Colonic mucosa (tissue), 4 donors: Measurements from ENCODE around the gene HOTAIR. TPM values are rescaled to one million over a fixed set of nuclear protein-coding genes. Genes with fewer than 3 reads are reported as not detected.
A peak's percentile ranks its signal among the peaks of the same experiment; 100 is the strongest.

Experiments
- DNase-seq: peaks from one replicate; pipeline ENCODE4 v3.0.0-alpha.2; 2020
- H3K27ac ChIP-seq: fragments of 200-600 bp; one replicate; pipeline ENCODE4 v1.8.0; 2021
- H3K27me3 ChIP-seq: fragments of 200-600 bp; one replicate; pipeline ENCODE4 v1.8.0; 2021
- H3K36me3 ChIP-seq: fragments of 200-600 bp; one replicate; pipeline ENCODE4 v1.8.0; 2021
- H3K4me1 ChIP-seq: fragments of 200-600 bp; one replicate; pipeline ENCODE4 v1.8.0; 2021; ENCODE audit warnings: mild to moderate bottlenecking
- H3K4me3 ChIP-seq: fragments of 200-600 bp; one replicate; pipeline ENCODE4 v1.8.0; 2021
- H3K9ac ChIP-seq, 2 donors: one replicate each; pipeline ENCODE4 v1.7.0; 2013; ENCODE audit warnings: control low read depth in 2 of 2, low read depth in 2 of 2, low read length in 2 of 2
- H3K9me3 ChIP-seq: fragments of 200-600 bp; one replicate; pipeline ENCODE4 v1.8.0; 2021
- CTCF ChIP-seq: fragments of 200-600 bp; IDR thresholded peaks from one replicate; pipeline ENCODE4 v1.8.0; 2022; ENCODE audit warnings: antibody characterized with exemption, mild to moderate bottlenecking
- intact Hi-C: fragments of 100-400 bp; cut with DNase I; formaldehyde crosslinking; loops from one replicate; pipeline ENCODE4 v1.14.1; 2022
- total RNA-seq, 2 donors: library from RNA; stranded (reverse); fragmentation: NEBNext Ultra II Directional in 1 of 2; extraction: Animal tissue kit (Norgen Biotek cat#: 25700) in 1 of 2; gene quantifications; one replicate each; pipeline ENCODE4 v1.2.1, GENCODE V29; 2021
- donor health status: healthy.
- donor health status: DM: no; HTN: no; CAD: no.
- donor health status: DM: no; HTN: no; CAD: no.

HOTAIR gene
- total RNA-seq, 2 donors from 2014 or later = not detected

- H3K27me3 ChIP-seq = peaks cover 100% of the 10 kb centered on the region
Measured at GRCh38 chr12:53995378-53996239, 20.9 kb upstream of the HOTAIR start.

GRCh38 chr12:53995002-53995377 is 20.2 kb upstream of the HOTAIR start:
- Histone ChIP-seq H3K9ac (no peak overlapping the region), H3K36me3 (no peaks in the 10 kb centered on the region), H3K27ac (no peak overlapping the region), H3K4me3 (no peak overlapping the region), H3K27me3 (peaks cover 100% of the 10 kb centered on the region), H3K4me1 (peaks cover 9% of the 10 kb centered on the region), H3K9me3 (no peaks in the 10 kb centered on the region)
- TF ChIP-seq CTCF = no peak
- intact Hi-C loops = no loop called here
- DNase-seq = no peak

More at GRCh38 chr12:53995378-53996239, 20.9 kb upstream of the HOTAIR start:
- H3K9ac ChIP-seq = peak overlapping the region in 1 of 2 donors; percentile 19
- no peak for DNase-seq
- H3K4me1 ChIP-seq = peaks cover 9% of the 10 kb centered on the region
- no peaks in the 10 kb centered on the region for H3K9me3 ChIP-seq
- intact Hi-C loops = no loop called here
- TF ChIP-seq CTCF = no peak
- no peak overlapping the region for H3K27ac ChIP-seq
- H3K36me3 ChIP-seq = no peaks in the 10 kb centered on the region
- H3K4me3 ChIP-seq = peak overlapping the region; percentile 37

- DNase-seq = no peak
- peaks cover 9% of the 10 kb centered on the region for H3K4me1 ChIP-seq
- TF ChIP-seq CTCF = no peak
- no peak overlapping the region for H3K27ac ChIP-seq
- H3K9ac ChIP-seq = no peak overlapping the region
- intact Hi-C loops = no loop called here
- no peak overlapping the region for H3K4me3 ChIP-seq
- H3K27me3 ChIP-seq = peaks cover 100% of the 10 kb centered on the region
- H3K36me3 ChIP-seq = no peaks in the 10 kb centered on the region
- H3K9me3 ChIP-seq = no peaks in the 10 kb centered on the region
Measured at GRCh38 chr12:53994264-53995001, 19.7 kb upstream of the HOTAIR start.

GRCh38 chr12:53994009-53994263 is 19.2 kb upstream of the HOTAIR start:
- TF ChIP-seq CTCF = no peak
- peaks cover 100% of the 10 kb centered on the region for H3K27me3 ChIP-seq
- DNase-seq = no peak
- H3K36me3 ChIP-seq = no peaks in the 10 kb centered on the region
- no peak overlapping the region for H3K4me3 ChIP-seq
- no peak overlapping the region for H3K9ac ChIP-seq
- H3K27ac ChIP-seq = no peak overlapping the region
- peaks cover 9% of the 10 kb centered on the region for H3K4me1 ChIP-seq
- H3K9me3 ChIP-seq = no peaks in the 10 kb centered on the region
- intact Hi-C loops = no loop called here

GRCh38 chr12:53993162-53994008 is 18.6 kb upstream of the HOTAIR start:
- H3K9ac ChIP-seq = no peak overlapping the region
- H3K4me3 ChIP-seq = no peak overlapping the region
- H3K27me3 ChIP-seq = peaks cover 100% of the 10 kb centered on the region
- no peaks in the 10 kb centered on the region for H3K9me3 ChIP-seq
- H3K36me3 ChIP-seq = no peaks in the 10 kb centered on the region
- no peak overlapping the region for H3K27ac ChIP-seq
- TF ChIP-seq CTCF = no peak
- intact Hi-C loops = no loop called here
- H3K4me1 ChIP-seq = peaks cover 9% of the 10 kb centered on the region
- no peak for DNase-seq
